Pancreas (tissue), 10 donors: Measurements from ENCODE around the gene CHST8. TPM values are rescaled to one million over a fixed set of nuclear protein-coding genes. Genes with fewer than 3 reads are reported as not detected.
A peak's percentile ranks its signal among the peaks of the same experiment; 100 is the strongest.

ENCODE experiments used
- ATAC-seq, 4 donors: fragments of 200-7000 bp; cut with Tn5 transposase; one replicate each; pipeline versions ENCODE4 v1.8.0 to v1.9.1; 2020; ENCODE audit warnings: mild to moderate bottlenecking in 4 of 4, moderate library complexity in 4 of 4
- DNase-seq, 6 donors: peaks; one replicate each; pipeline ENCODE4 v3.0.0-alpha.2; 2020
- FAIRE-seq: peaks from 2 replicates; lab custom pipeline; 2012; peaks lifted over from hg19 to GRCh38; lab: Jason Lieb, UNC
- H3K27ac ChIP-seq, 4 donors: fragments of 200-600 bp; sonication (generic); 1 replicate in 3 of 4; 2 replicates in 1 of 4; pipeline versions ENCODE4 v1.5.0 to v1.8.0; 2020
- H3K27me3 ChIP-seq, 4 donors: fragments of 200-600 bp; one replicate each; pipeline ENCODE4 v1.8.0; 2021
- H3K36me3 ChIP-seq, 3 donors: fragments of 200-600 bp; sonication (generic) in 1 of 3; one replicate each; pipeline versions ENCODE4 v1.5.0 to v1.8.0; 2020 to 2021
- H3K4me1 ChIP-seq, 3 donors: fragments of 200-600 bp; one replicate each; pipeline ENCODE4 v1.8.0; 2021
- H3K4me3 ChIP-seq, 4 donors: fragments of 200-600 bp; sonication (generic) in 2 of 4; one replicate each; pipeline versions ENCODE4 v1.5.0 to v1.8.0; 2020 to 2021
- H3K9me3 ChIP-seq, 4 donors: fragments of 200-600 bp; one replicate each; pipeline ENCODE4 v1.8.0; 2021
- WGBS, 2 donors: extraction: QIAGEN DNeasy Blood & Tissue Kit; methylation state at CpG; one replicate each; pipeline ENCODE4 v1.1.7; 2013; 5-methylcytosine and 5-hydroxymethylcytosine counted together
- intact Hi-C, 3 donors: fragments of 100-400 bp; cut with DNase I; formaldehyde crosslinking; loops; one replicate each; pipeline versions ENCODE4 v1.11.1 to v1.14.2; 2022
- polyA plus RNA-seq, 2 donors: library from polyadenylated mRNA; stranded (reverse); fragments of 200-250 nt; gene quantifications; one replicate each; pipeline ENCODE4 v1.2.3, GENCODE V29; 2013
- total RNA-seq, 6 donors: library from RNA; stranded (reverse); fragmentation: NEBNext Ultra II Directional in 4 of 6; extraction: Animal tissue kit (Norgen Biotek cat#: 25700) in 4 of 6; gene quantifications; one replicate each; pipeline versions ENCODE4 v1.2.1 to v1.2.4, GENCODE V29; 2021 to 2023
- TF ChIP-seq, protein P1 (sequence below), 4 donors: fragments of 200-600 bp; sonication (generic) in 3 of 4; IDR thresholded peaks; one replicate each; pipeline versions ENCODE4 v1.5.0 to v1.8.0; 2021; ENCODE audit warnings: antibody characterized with exemption in 4 of 4
- donor health status: healthy with polysubstance abuse.
- donor health status: DM: no; HTN: no; CAD: no; lungs with moderate emphysema.
- donor health status: DM: no; HTN: no; CAD: no.
- donor health status: control.
- donor health status: control.
- donor health status: Bipolar disorder and iron deficiency.
- donor health status: DM: yes; HTN: yes; CAD: no.
- donor health status: DM: no; HTN: no; CAD: no.
- donor health status: DM: no; HTN: no; CAD: no.
- donor health status: DM: yes; HTN: yes; CAD: no.

CHST8 gene
- total and polyA plus RNA-seq, 8 donors: 0.41 to 3.6 (median 0.89) TPM

DNA sequence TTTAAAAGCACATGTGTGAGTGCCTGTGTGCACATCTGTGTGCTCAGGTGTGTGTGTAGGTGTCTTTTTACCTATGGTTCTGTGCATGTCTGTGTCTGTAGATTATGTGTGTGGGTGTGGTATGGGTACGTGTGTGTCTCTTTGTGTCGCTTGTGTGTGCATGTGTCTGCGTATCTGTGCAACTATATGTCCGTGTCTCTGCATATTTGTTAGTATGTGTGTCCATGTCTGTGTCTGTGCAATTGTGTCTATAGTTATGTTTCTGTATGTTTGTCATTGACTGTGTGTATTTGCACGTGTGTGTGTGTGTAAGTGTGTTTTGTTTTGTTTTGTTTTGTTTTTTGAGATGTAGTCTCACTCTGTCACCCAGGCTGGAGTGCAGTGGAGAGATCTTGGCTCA, 167.6 kb downstream of the CHST8 start:
- intact Hi-C loops: loop anchor here in 2 of 3 donors (10.0 kb wide), 2 partner anchors 195 to 305 kb away; no protein-coding TSS in a partner anchor

DNA sequence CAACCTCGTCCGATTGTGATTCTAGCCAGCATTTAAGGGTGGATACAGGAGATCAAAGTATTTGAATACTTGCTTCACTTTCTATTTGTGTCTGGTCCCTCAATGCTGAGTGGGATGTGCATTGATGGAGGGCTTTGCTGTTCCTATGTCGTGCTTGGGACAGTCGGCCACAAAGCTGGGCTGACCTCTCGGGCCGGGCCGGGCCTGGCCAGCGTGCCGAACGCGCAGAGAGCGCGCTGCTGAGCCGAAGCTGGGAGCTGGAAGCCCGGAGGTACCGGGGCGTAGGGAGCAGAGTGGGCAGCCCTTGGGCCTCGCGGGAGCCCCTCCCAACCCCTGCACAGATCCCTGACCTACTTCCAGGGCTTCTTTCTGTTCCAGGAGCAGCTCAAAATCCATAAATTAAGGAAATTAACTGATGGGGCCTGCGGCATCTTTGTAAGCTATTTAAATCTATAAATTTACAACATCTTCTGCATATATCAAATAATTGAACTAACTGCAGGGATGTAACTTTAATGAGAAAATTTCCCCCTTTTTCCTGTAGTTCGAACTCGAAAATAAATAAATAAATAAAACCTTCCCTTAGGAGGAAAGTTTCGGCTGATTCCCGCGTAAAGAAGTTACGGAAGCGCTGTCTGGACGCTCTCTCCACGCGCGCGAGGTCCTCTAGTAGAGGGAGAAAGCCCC, 173.1 kb downstream of the CHST8 start:
- no peaks in the 10 kb centered on the region for H3K9me3 ChIP-seq
- intact Hi-C loops: no loop called here
- H3K27ac ChIP-seq: peak overlapping the region; percentile 81 to 94 (median 90)
- ATAC-seq (no peak), FAIRE-seq (no peak), DNase-seq (no peak)
- H3K4me3 ChIP-seq: peak overlapping the region; percentile 46 to 80 (median 68)
- no peaks in the 10 kb centered on the region for H3K36me3 ChIP-seq
- no peaks in the 10 kb centered on the region for H3K27me3 ChIP-seq
- TF ChIP-seq, protein P1, sequence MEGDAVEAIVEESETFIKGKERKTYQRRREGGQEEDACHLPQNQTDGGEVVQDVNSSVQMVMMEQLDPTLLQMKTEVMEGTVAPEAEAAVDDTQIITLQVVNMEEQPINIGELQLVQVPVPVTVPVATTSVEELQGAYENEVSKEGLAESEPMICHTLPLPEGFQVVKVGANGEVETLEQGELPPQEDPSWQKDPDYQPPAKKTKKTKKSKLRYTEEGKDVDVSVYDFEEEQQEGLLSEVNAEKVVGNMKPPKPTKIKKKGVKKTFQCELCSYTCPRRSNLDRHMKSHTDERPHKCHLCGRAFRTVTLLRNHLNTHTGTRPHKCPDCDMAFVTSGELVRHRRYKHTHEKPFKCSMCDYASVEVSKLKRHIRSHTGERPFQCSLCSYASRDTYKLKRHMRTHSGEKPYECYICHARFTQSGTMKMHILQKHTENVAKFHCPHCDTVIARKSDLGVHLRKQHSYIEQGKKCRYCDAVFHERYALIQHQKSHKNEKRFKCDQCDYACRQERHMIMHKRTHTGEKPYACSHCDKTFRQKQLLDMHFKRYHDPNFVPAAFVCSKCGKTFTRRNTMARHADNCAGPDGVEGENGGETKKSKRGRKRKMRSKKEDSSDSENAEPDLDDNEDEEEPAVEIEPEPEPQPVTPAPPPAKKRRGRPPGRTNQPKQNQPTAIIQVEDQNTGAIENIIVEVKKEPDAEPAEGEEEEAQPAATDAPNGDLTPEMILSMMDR (IDR thresholded peaks at IDR 0.05): no peak
- WGBS, 2 donors: 24 to 28% methylated on average over 32 of the region's 32 CpGs
- peaks cover 0 to 4% (median 3%) of the 10 kb centered on the region in 3 donors for H3K4me1 ChIP-seq

More for the DNA sequence above, 167.6 kb downstream of the CHST8 start:
- Histone ChIP-seq H3K4me3 (no peak overlapping the region), H3K36me3 (no peaks in the 10 kb centered on the region), H3K9me3 (no peaks in the 10 kb centered on the region), H3K27me3 (no peaks in the 10 kb centered on the region), H3K27ac (no peak overlapping the region), H3K4me1 (no peaks in the 10 kb centered on the region)
- FAIRE-seq (no peak), DNase-seq (no peak), ATAC-seq (no peak)
- TF ChIP-seq, protein P1 (IDR thresholded peaks at IDR 0.05): no peak
- WGBS, 2 donors: 75 to 87% methylated on average over 5 of the region's 5 CpGs

DNA sequence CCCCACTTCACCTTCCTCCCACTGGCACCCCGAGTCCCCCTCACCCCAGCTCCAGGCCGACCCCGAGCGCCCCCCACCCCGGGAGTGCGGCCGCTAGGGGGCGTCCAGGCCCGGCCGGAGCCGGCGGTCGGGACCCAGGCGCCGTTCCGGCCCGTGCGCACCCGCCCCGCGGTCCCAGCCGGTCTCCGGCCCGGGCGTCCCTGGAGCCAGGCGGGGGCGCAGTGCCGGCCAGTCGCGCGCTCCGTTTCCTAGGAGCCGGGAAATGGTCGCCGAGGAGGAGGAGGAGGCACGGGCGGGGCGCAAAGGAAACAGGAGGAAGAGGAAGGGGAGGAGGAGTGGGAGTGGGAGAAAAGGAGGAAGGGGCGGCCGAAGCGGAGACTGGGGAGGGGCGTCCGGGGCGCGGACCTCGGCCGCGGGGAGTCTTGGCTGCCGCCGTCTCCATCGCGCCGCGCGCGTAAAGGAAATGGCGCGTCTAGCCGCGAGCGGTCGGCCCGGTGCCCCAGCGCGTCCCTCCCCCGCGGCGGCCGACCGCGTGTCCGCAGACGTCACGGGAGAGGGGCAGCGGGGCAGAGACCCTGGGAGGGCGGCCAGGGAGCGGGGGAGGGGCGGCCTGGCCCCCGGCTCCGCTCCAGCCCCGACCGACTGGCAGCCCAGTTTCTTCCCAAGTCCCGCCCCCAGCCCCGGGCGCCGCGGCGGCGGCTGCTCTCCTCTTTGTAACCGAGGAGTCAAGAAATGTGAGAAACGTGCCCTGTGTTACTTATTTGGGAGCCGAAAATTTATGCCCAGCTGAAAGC, 173.8 kb downstream of the CHST8 start:
- ATAC-seq (peak; percentile 74 to 87 (median 82)), DNase-seq (peak; percentile 83 to 93 (median 87)), FAIRE-seq (no peak)
- H3K4me3 ChIP-seq: peak overlapping the region; percentile 46 to 80 (median 68)
- intact Hi-C loops: no loop called here
- H3K9me3 ChIP-seq: no peaks in the 10 kb centered on the region
- TF ChIP-seq, protein P1 (IDR thresholded peaks at IDR 0.05): peak; percentile 63 to 72 (median 71)
- H3K4me1 ChIP-seq: peaks cover 0 to 4% (median 3%) of the 10 kb centered on the region in 3 donors
- H3K27me3 ChIP-seq: no peaks in the 10 kb centered on the region
- peak overlapping the region; percentile 81 to 94 (median 90) for H3K27ac ChIP-seq
- 1% methylated on average over 76 to 92 of the region's 92 CpGs for WGBS, 2 donors
- H3K36me3 ChIP-seq: no peaks in the 10 kb centered on the region

DNA sequence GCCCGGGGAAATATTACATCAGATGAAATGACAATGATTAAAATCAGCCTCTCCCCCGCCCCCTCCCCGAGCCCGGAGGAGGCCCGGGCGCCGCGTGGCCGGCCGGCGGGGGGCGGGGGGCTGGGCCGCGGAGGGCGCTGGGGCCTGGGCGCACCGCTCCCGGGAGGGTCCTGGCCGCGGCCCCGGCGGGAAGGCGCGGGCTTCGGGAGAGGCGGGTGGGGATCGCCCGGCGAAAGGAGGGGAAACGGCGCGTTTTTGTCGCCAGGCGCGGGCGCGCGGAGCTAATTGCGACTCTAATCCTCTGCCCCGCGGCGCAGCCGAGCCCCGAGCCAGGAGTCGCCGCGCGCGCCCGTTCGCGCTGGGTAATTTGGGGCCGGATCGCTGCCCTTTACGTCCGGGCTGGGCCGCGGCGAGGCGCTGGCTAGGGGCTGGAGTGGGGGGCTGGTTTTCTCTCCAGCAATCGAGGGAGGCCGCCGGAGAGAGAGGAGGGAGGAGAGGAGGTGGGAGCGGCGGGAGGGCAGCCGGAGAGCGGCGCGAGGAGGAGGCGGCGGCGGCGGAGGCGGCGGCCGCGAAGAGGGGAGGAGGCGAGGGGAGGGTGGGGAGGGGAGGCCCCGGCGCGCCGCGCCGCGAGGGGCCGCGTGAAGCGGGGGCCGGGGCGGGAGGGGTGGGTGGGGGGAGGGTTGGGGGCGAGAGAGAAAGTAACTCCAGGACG, 174.6 kb downstream of the CHST8 start, which contains the start of gene KCTD15:
Gene KCTD15, plus strand, starts transcription at position 707 of the 712 bp plus-strand sequence. CDS start 3,585 bp downstream, outside the sequence.
- H3K9me3 ChIP-seq: no peaks in the 10 kb centered on the region
- intact Hi-C loops: no loop called here
- peaks cover 0 to 4% (median 3%) of the 10 kb centered on the region in 3 donors for H3K4me1 ChIP-seq
- TF ChIP-seq, protein P1 (IDR thresholded peaks at IDR 0.05): no peak
- peak; percentile 29 to 46 (median 37) for ATAC-seq
- H3K36me3 ChIP-seq: no peaks in the 10 kb centered on the region
- no peak for FAIRE-seq
- peak; percentile 44 to 85 (median 61) for DNase-seq
- peak within 1 kb of the TSS; percentile 81 to 94 (median 90) for H3K27ac ChIP-seq
- 0 to 1% methylated on average over 40 to 76 of the region's 92 CpGs for WGBS, 2 donors
- H3K27me3 ChIP-seq: no peaks in the 10 kb centered on the region
- peak within 1 kb of the TSS; percentile 46 to 80 (median 68) for H3K4me3 ChIP-seq
